Right atrium auricular region (tissue), 2 donors: ENCODE data around the gene SLC7A9. TPM values are rescaled to one million over a fixed set of nuclear protein-coding genes. Genes with fewer than 3 reads are reported as not detected.

Source experiments
- DNase-seq: peaks from one replicate; pipeline ENCODE4 v3.0.0-alpha.2; 2019; ENCODE audit warnings: low spot score
- H3K27ac ChIP-seq, 2 donors: fragments of 200-600 bp; sonication (generic); 1 replicate in 1 of 2; 2 replicates in 1 of 2; pipeline ENCODE4 v1.5.1; 2016 to 2019
- H3K27me3 ChIP-seq, 2 donors: fragments of 200-600 bp; sonication (generic); one replicate each; pipeline versions ENCODE4 v1.5.1 to v1.6.0; 2017 to 2019
- H3K36me3 ChIP-seq: fragments of 200-600 bp; sonication (generic); one replicate; pipeline ENCODE4 v1.5.1; 2016
- H3K4me1 ChIP-seq, 2 donors: fragments of 200-600 bp; sonication (generic); one replicate each; pipeline versions ENCODE4 v1.5.1 to v1.6.0; 2017 to 2019
- H3K4me3 ChIP-seq, 2 donors: fragments of 200-600 bp; sonication (generic); 1 replicate in 1 of 2; 2 replicates in 1 of 2; pipeline ENCODE4 v1.5.1; 2017 to 2019; ENCODE audit warnings: mild to moderate bottlenecking in 1 of 2, moderate library complexity in 1 of 2
- H3K9me3 ChIP-seq, 2 donors: fragments of 200-600 bp; sonication (generic); one replicate each; pipeline ENCODE4 v1.5.1; 2019
- CTCF ChIP-seq, 2 donors: fragments of 200-600 bp; sonication (generic); IDR thresholded peaks; one replicate each; pipeline ENCODE4 v1.5.1; 2019; ENCODE audit warnings: antibody characterized with exemption in 2 of 2
- total RNA-seq, 2 donors: library from RNA; depleted of rRNA; stranded (reverse); fragments of >200 nt; gene quantifications; one replicate each; pipeline ENCODE4 v1.1.0, GENCODE V29; 2016

SLC7A9 gene
- total RNA-seq, 2 donors from 2014 or later, result not detected

- Histone ChIP-seq H3K27me3 (no peaks in the 10 kb centered on the region), H3K36me3 (peaks cover 29% of the 10 kb centered on the region), H3K9me3 (peaks cover 0 to 9% of the 10 kb centered on the region in 2 donors), H3K27ac (no peak overlapping the region), H3K4me1 (no peaks in the 10 kb centered on the region), H3K4me3 (no peak overlapping the region)
- no peak for DNase-seq
- TF ChIP-seq CTCF (IDR thresholded peaks at IDR 0.05), result no peak
Measured at GRCh38 chr19:32901504-32902161, 32.1 kb upstream of the SLC7A9 start.

- peaks cover 0 to 28% of the 10 kb centered on the region in 2 donors for H3K9me3 ChIP-seq
Measured at GRCh38 chr19:32896516-32897214, 27.1 kb upstream of the SLC7A9 start.

GRCh38 chr19:32895384-32895783 is 25.8 kb upstream of the SLC7A9 start:
- Histone ChIP-seq H3K9me3 (peaks cover 0 to 36% of the 10 kb centered on the region in 2 donors), H3K4me3 (no peak overlapping the region), H3K27me3 (no peaks in the 10 kb centered on the region), H3K27ac (no peak overlapping the region), H3K4me1 (no peaks in the 10 kb centered on the region), H3K36me3 (peaks cover 39% of the 10 kb centered on the region)
- DNase-seq, result no peak
- TF ChIP-seq CTCF (IDR thresholded peaks at IDR 0.05), result no peak

More at GRCh38 chr19:32896516-32897214, 27.1 kb upstream of the SLC7A9 start:
- H3K4me1 ChIP-seq, result no peaks in the 10 kb centered on the region
- DNase-seq, result no peak
- peaks cover 41% of the 10 kb centered on the region for H3K36me3 ChIP-seq
- no peak overlapping the region for H3K27ac ChIP-seq
- TF ChIP-seq CTCF (IDR thresholded peaks at IDR 0.05), result no peak
- H3K4me3 ChIP-seq, result no peak overlapping the region
- no peaks in the 10 kb centered on the region for H3K27me3 ChIP-seq

- Histone ChIP-seq H3K27me3 (no peaks in the 10 kb centered on the region), H3K27ac (no peak overlapping the region), H3K36me3 (peaks cover 25% of the 10 kb centered on the region), H3K4me3 (no peak overlapping the region), H3K9me3 (peaks cover 0 to 36% of the 10 kb centered on the region in 2 donors), H3K4me1 (no peaks in the 10 kb centered on the region)
- no peak for TF ChIP-seq CTCF (IDR thresholded peaks at IDR 0.05)
- no peak for DNase-seq
Measured at GRCh38 chr19:32891609-32892008, 22.0 kb upstream of the SLC7A9 start.

- no peak for TF ChIP-seq CTCF (IDR thresholded peaks at IDR 0.05)
- Histone ChIP-seq H3K27me3 (no peaks in the 10 kb centered on the region), H3K4me3 (no peak overlapping the region), H3K9me3 (peaks cover 0 to 36% of the 10 kb centered on the region in 2 donors), H3K27ac (no peak overlapping the region), H3K36me3 (peaks cover 23% of the 10 kb centered on the region), H3K4me1 (no peaks in the 10 kb centered on the region)
- peak; percentile 11 for DNase-seq
Measured at GRCh38 chr19:32890841-32891240, 21.3 kb upstream of the SLC7A9 start.
